SU-DHL-6 (cell line): ENCODE data around the gene PRKCE.

Experiments
- EZH2phosphoT487 ChIP-seq: fragments of 200-600 bp; sonication (generic), shearing (Covaris generic); conservative IDR thresholded peaks from 2 replicates; pipeline ENCODE4 v1.6.1; 2018; ENCODE audit warnings: mild to moderate bottlenecking, antibody characterized with exemption, low read length, moderate library complexity, mixed read lengths
- TF ChIP-seq, protein P1 (sequence below): fragments of 200-600 bp; sonication (generic); IDR thresholded peaks from one replicate; pipeline ENCODE4 v1.5.1; 2017; ENCODE audit warnings: antibody characterized with exemption, mild to moderate bottlenecking, low read length, moderate library complexity; ENCODE audit not compliant: insufficient read depth, poor library complexity, severe bottlenecking

DNA sequence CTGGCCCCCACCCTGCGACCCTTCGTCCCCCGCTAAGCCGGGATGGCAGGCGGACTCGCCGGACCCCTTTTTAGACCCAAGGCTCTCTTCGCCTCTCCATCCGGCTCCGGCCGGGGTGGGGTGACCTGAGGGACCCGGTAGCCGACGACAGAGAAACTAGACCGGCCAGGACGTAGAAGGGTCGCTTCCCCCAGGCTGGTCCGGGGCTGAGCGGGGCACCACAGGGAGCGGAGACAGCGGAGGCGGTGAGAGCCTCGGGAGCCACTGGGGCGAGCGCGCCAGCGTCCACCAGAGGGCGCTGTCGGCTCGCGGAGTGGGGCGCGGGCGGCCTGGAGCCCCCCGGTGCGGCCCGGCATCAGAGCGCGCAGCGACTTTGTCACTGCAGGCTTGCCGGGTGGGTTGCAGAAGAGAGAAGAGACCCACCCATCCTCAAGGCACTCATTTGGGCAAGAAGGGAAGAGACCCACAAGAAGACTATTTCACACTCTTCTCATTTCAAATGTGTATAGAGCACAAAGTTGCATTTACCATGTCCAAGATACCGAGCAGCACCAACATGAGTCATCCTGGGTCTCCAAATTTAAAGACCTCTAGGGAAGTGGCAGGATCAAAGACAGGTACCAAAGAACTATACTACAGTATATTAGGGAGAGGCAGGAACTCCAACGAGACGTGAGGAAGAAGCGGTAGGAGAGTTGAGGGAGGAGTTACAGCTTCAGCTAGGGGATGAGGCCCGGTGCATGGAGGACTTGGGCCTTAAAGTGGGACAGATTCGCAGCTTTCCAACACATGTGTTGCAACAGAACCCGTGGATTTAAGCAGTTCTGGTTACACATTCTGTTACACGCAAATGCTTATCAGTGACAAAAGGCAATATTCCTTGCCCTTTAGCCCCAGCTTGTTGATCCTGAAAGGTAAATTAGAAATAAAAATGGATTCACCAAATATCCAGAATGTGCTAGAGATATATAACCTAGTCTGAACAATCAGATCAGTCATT lies 7.6 kb upstream of the PRKCE start:
- TF ChIP-seq, protein P1, sequence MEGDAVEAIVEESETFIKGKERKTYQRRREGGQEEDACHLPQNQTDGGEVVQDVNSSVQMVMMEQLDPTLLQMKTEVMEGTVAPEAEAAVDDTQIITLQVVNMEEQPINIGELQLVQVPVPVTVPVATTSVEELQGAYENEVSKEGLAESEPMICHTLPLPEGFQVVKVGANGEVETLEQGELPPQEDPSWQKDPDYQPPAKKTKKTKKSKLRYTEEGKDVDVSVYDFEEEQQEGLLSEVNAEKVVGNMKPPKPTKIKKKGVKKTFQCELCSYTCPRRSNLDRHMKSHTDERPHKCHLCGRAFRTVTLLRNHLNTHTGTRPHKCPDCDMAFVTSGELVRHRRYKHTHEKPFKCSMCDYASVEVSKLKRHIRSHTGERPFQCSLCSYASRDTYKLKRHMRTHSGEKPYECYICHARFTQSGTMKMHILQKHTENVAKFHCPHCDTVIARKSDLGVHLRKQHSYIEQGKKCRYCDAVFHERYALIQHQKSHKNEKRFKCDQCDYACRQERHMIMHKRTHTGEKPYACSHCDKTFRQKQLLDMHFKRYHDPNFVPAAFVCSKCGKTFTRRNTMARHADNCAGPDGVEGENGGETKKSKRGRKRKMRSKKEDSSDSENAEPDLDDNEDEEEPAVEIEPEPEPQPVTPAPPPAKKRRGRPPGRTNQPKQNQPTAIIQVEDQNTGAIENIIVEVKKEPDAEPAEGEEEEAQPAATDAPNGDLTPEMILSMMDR = peak; percentile 62
- no peak for TF ChIP-seq EZH2phosphoT487
